Transverse colon (tissue), 4 donors: ENCODE measurements around the gene ENOX1. TPM values are rescaled to one million over a fixed set of nuclear protein-coding genes. Genes with fewer than 3 reads are reported as not detected.

Experiments
- DNase-seq: peaks from one replicate; pipeline ENCODE4 v3.0.0-alpha.2; 2019
- H3K27ac ChIP-seq, 4 donors: fragments of 200-600 bp; sonication (generic); 2 replicates each; pipeline ENCODE4 v1.5.1; 2016 to 2018; ENCODE audit warnings: inconsistent platforms in 4 of 4
- H3K27me3 ChIP-seq: fragments of 200-600 bp; sonication (generic); 2 replicates; pipeline ENCODE4 v1.5.1; 2017; ENCODE audit warnings: inconsistent platforms
- H3K36me3 ChIP-seq, 4 donors: fragments of 200-600 bp; sonication (generic); 2 replicates each; pipeline ENCODE4 v1.5.1; 2017 to 2019; ENCODE audit warnings: inconsistent platforms in 4 of 4
- H3K4me1 ChIP-seq, 4 donors: fragments of 200-600 bp; sonication (generic); 2 replicates each; pipeline ENCODE4 v1.5.1; 2017 to 2020; ENCODE audit warnings: inconsistent platforms in 4 of 4
- H3K4me3 ChIP-seq, 4 donors: fragments of 200-600 bp; sonication (generic); 1 replicate in 1 of 4; 2 replicates in 3 of 4; pipeline versions ENCODE4 v1.5.1 to v1.6.1; 2017 to 2019; ENCODE audit warnings: inconsistent platforms in 4 of 4
- H3K9me3 ChIP-seq, 2 donors: fragments of 200-600 bp; sonication (generic); 2 replicates each; pipeline ENCODE4 v1.5.1; 2017 to 2019; ENCODE audit warnings: inconsistent platforms in 2 of 2
- EP300 ChIP-seq: sonication (generic); formaldehyde crosslinking; IDR thresholded peaks from one replicate; pipeline ENCODE4 v1.6.1; 2017; ENCODE audit warnings: antibody characterized with exemption, low read depth
- POLR2A ChIP-seq: fragments of 450-650 bp; IDR thresholded peaks from one replicate; pipeline ENCODE4 v1.6.1; 2016; ENCODE audit warnings: antibody characterized with exemption, mild to moderate bottlenecking, moderate library complexity
- POLR2AphosphoS5 ChIP-seq, 3 donors: sonication (generic); formaldehyde crosslinking; IDR thresholded peaks; one replicate each; pipeline ENCODE4 v1.6.1; 2016; ENCODE audit warnings: antibody characterized with exemption in 3 of 3
- WGBS, 2 donors: methylation state at CpG; one replicate each; pipeline ENCODE4 v1.1.5; 2018; ENCODE audit warnings: low coverage in 1 of 2; 5-methylcytosine and 5-hydroxymethylcytosine counted together
- in situ Hi-C, 4 donors: fragments of 200-750 bp; cut with MboI; loops; one replicate each; pipeline versions ENCODE4 v1.15.0 to v1.15.1; 2017; ENCODE audit warnings: low sequenced_read_pairs in 3 of 4, low pct_ligation_motif_present in 1 of 4, low pct_unique_long_range_greater_than_20kb in 1 of 4
- intact Hi-C: fragments of 100-400 bp; cut with DNase I; formaldehyde crosslinking; loops from one replicate; pipeline ENCODE4 v1.15.1; 2023; ENCODE audit warnings: low total_unique reads
- total RNA-seq, 4 donors: library from RNA; depleted of rRNA; stranded (reverse); fragments of >200 nt; gene quantifications; one replicate each; pipeline ENCODE4 v1.1.0, GENCODE V29; 2016
- TF ChIP-seq, protein P1 (sequence below), 5 experiments: fragments of 200-600 bp in 3 of 5; fragments of 450-650 bp in 2 of 5; sonication (generic) in 3 of 5; IDR thresholded peaks; 1 replicate in 2 of 5; 2 replicates in 3 of 5; pipeline ENCODE4 v1.5.1; 2016 to 2017; ENCODE audit warnings: antibody characterized with exemption in 5 of 5, inconsistent platforms in 3 of 5, mild to moderate bottlenecking in 2 of 5, moderate library complexity in 1 of 5

Gene ENOX1
- total RNA-seq, 4 donors from 2014 or later, result 1.5 to 6.4 (median 2.2) TPM

DNA sequence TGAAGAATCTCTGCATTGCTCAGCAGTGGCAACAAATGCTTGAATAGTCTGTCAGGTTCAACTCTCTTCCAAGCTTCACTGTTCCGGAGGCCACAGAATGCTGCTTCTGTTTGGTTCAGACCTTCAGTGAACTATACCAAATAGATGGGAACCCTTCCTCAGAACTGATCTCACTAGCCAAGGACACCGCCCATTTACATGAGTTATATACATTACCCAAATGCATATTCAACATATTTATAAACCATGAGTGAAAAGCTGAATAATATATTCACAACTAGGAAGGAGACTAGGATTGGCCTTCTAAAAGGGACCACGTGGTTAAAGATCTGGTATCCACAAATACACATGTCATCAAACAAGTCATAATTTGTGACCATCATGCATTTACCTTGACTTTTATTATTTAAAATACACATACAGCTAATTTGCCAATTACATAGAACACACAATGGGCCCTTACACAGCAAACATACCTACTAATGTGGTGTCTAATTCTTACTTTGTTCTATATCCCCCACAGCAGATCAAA, 49.3 kb downstream of the ENOX1 start:
- WGBS, 2 donors, result 85 to 100% methylated on average over 1 to 3 of the region's 3 CpGs
- intact Hi-C loops (no loop called here), in situ Hi-C loops (no loop called here)

DNA sequence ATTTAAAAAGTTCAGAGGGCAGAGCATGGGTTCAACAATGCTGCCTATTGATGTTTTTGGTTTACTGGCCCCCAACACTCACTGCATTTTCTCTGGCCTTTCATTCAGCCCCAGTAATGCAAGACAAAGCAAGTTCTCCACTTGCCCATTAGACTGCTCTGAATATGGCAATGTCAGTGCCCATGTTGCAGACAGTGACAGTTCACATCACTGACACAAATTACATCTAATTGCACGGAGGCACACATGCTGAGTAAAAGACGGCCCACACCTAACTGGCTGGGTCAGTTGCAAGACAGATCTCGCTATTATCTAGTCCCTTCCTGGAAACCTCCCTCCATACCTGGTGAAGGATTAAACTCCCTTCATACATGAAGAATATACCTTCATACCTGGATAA, 54.0 kb downstream of the ENOX1 start:
- in situ Hi-C loops (no loop called here), intact Hi-C loops (no loop called here)
- TF ChIP-seq EP300, result no peak
- no peak for TF ChIP-seq POLR2AphosphoS5 (IDR thresholded peaks at IDR 0.05)
- TF ChIP-seq, protein P1, sequence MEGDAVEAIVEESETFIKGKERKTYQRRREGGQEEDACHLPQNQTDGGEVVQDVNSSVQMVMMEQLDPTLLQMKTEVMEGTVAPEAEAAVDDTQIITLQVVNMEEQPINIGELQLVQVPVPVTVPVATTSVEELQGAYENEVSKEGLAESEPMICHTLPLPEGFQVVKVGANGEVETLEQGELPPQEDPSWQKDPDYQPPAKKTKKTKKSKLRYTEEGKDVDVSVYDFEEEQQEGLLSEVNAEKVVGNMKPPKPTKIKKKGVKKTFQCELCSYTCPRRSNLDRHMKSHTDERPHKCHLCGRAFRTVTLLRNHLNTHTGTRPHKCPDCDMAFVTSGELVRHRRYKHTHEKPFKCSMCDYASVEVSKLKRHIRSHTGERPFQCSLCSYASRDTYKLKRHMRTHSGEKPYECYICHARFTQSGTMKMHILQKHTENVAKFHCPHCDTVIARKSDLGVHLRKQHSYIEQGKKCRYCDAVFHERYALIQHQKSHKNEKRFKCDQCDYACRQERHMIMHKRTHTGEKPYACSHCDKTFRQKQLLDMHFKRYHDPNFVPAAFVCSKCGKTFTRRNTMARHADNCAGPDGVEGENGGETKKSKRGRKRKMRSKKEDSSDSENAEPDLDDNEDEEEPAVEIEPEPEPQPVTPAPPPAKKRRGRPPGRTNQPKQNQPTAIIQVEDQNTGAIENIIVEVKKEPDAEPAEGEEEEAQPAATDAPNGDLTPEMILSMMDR (IDR thresholded peaks at IDR 0.05), result no peak
- no peak for TF ChIP-seq POLR2A
- Histone ChIP-seq H3K4me1 (peaks cover 0 to 6% (median 0%) of the 10 kb centered on the region in 4 donors), H3K9me3 (no peaks in the 10 kb centered on the region), H3K4me3 (no peak overlapping the region), H3K27me3 (no peaks in the 10 kb centered on the region), H3K27ac (no peak overlapping the region), H3K36me3 (no peaks in the 10 kb centered on the region)
- no peak for DNase-seq
- 79 to 83% methylated on average over 3 of the region's 3 CpGs for WGBS, 2 donors

More for the DNA sequence above, 49.3 kb downstream of the ENOX1 start:
- no peaks in the 10 kb centered on the region for H3K36me3 ChIP-seq
- H3K27ac ChIP-seq, result no peak overlapping the region
- no peak overlapping the region for H3K4me3 ChIP-seq
- no peaks in the 10 kb centered on the region for H3K27me3 ChIP-seq
- no peaks in the 10 kb centered on the region for H3K9me3 ChIP-seq
- TF ChIP-seq POLR2A (no peak), POLR2AphosphoS5 (IDR thresholded peaks at IDR 0.05) (no peak), EP300 (no peak)
- TF ChIP-seq, protein P1 (IDR thresholded peaks at IDR 0.05), result no peak
- no peaks in the 10 kb centered on the region for H3K4me1 ChIP-seq
- no peak for DNase-seq

DNA sequence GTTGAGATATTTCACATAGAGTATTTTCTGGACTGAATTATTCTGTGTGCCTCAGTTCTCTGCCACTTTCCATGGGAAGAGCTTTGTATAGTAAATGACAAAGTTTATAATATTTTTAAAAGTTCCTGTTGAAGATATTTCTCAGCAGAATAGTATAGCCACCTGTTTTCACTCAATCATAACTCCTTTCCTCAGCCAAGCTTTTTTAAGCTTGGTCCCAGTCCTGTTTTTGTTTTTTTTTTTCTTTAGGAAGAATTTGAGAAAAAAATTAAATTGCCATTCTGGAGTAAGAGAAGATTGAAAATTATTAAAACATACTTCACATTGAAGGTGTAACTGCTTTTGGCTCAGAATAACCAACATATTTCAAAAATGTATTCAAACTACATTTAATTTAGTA, 55.5 kb downstream of the ENOX1 start:
- Histone ChIP-seq H3K4me3 (no peak overlapping the region), H3K27me3 (no peaks in the 10 kb centered on the region), H3K36me3 (no peaks in the 10 kb centered on the region), H3K9me3 (no peaks in the 10 kb centered on the region), H3K4me1 (peaks cover 0 to 11% (median 0%) of the 10 kb centered on the region in 4 donors), H3K27ac (peak overlapping the region in 2 of 4 donors; percentile 0 to 14)
- no peak for TF ChIP-seq POLR2A
- TF ChIP-seq POLR2AphosphoS5 (IDR thresholded peaks at IDR 0.05), result no peak
- TF ChIP-seq, protein P1 (IDR thresholded peaks at IDR 0.05), result no peak
- no peak for TF ChIP-seq EP300
- no peak for DNase-seq
- intact Hi-C loops, result no loop called here
- in situ Hi-C loops, result no loop called here

DNA sequence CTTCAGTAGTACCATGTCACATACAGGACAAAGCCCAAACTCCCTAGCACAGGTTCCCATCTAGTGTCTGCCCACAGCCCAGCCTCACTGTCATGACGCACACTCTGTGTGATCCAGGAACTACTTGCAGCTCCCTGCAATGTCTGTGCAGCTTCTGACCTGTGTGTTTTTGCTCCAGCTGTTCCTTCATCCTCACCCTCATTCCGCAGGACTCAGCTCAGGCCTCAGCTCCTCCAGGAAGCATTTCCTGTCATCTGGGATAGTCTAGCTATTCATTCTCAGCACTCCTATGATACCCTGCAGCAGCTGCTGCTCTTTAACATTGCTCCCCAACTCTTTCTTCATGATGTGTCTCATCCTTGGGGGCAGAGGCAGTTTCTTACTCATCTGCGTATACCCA, 56.1 kb downstream of the ENOX1 start:
- H3K27ac ChIP-seq, result peak overlapping the region in 3 of 4 donors; percentile 0 to 21 (median 14)
- no peaks in the 10 kb centered on the region for H3K36me3 ChIP-seq
- intact Hi-C loops, result no loop called here
- DNase-seq, result peak; percentile 14
- no peaks in the 10 kb centered on the region for H3K27me3 ChIP-seq
- no peak overlapping the region for H3K4me3 ChIP-seq
- H3K9me3 ChIP-seq, result no peaks in the 10 kb centered on the region
- peaks cover 0 to 11% (median 0%) of the 10 kb centered on the region in 4 donors for H3K4me1 ChIP-seq
- in situ Hi-C loops, result no loop called here
- TF ChIP-seq POLR2A (no peak), POLR2AphosphoS5 (IDR thresholded peaks at IDR 0.05) (no peak), EP300 (no peak)
- TF ChIP-seq, protein P1 (IDR thresholded peaks at IDR 0.05), result no peak
- WGBS, 2 donors, result 66 to 83% methylated on average over 1 to 3 of the region's 3 CpGs
